B cell (primary cell): Measurements from ENCODE around the gene SS18L1. TPM values are rescaled to one million over a fixed set of nuclear protein-coding genes. Genes with fewer than 3 reads are reported as not detected.

Experiments
- ATAC-seq: fragments of 200-7000 bp; cut with Tn5 transposase; one replicate; pipeline ENCODE4 v1.10.0; 2021; ENCODE audit warnings: low read depth, mild to moderate bottlenecking, moderate number of reproducible peaks, moderate library complexity
- CTCF ChIA-PET: fragments of 350-600 bp; sonication (Branson Sonifier 250); formaldehyde crosslinking; loops from one replicate; lab custom pipeline; 2021; ENCODE audit warnings: antibody characterized with exemption, inconsistent platforms; lab: Charles Lee
- POLR2A ChIA-PET: fragments of 350-600 bp; sonication (Branson Sonifier 250); formaldehyde crosslinking; loops from one replicate; lab custom pipeline; 2021; ENCODE audit warnings: antibody characterized with exemption; lab: Charles Lee
- DNase-seq: peaks from one replicate; pipeline ENCODE4 v3.0.0; 2013
- H2AFZ ChIP-seq: 2 replicates; pipeline ENCODE4 v1.6.1; 2012; ENCODE audit warnings: mild to moderate bottlenecking, low read depth, low read length; ENCODE audit not compliant: insufficient read depth, poor library complexity, severe bottlenecking
- H3K27ac ChIP-seq, 2 donors: 1 replicate in 1 of 2; 2 replicates in 1 of 2; pipeline ENCODE4 v1.5.1; 2012 to 2013; ENCODE audit warnings: low read length in 2 of 2, mild to moderate bottlenecking in 2 of 2, moderate library complexity in 1 of 2
- H3K27me3 ChIP-seq, 4 experiments: fragments of 200-600 bp in 1 of 4; sonication (generic) in 1 of 4; replicated peaks in 1 of 4; 1 replicate in 2 of 4; 2 replicates in 2 of 4; pipeline versions ENCODE4 v1.6.1 to v1.7.0; 2013 to 2016; ENCODE audit warnings: low read length in 3 of 4, mild to moderate bottlenecking in 2 of 4, mixed read lengths in 1 of 4, moderate library complexity in 1 of 4; ENCODE audit not compliant: insufficient read depth in 4 of 4, control insufficient read depth in 3 of 4; ENCODE audit errors: control extremely low read depth in 1 of 4
- H3K36me3 ChIP-seq, 2 experiments: replicated peaks in 1 of 2; 1 replicate in 1 of 2; 2 replicates in 1 of 2; pipeline versions ENCODE4 v1.6.1 to v1.7.1; 2013; ENCODE audit warnings: low read length in 1 of 2; ENCODE audit not compliant: insufficient read depth in 2 of 2, control insufficient read depth in 1 of 2; ENCODE audit errors: control extremely low read depth in 1 of 2, extremely low read depth in 1 of 2
- H3K4me1 ChIP-seq, 2 donors: fragments of 200-600 bp in 1 of 2; sonication (generic) in 1 of 2; 1 replicate in 1 of 2; 2 replicates in 1 of 2; pipeline versions ENCODE4 v1.5.1 to v1.6.1; 2013 to 2017; ENCODE audit warnings: low read length in 2 of 2; ENCODE audit not compliant: control insufficient read depth in 2 of 2, insufficient read depth in 2 of 2
- H3K4me2 ChIP-seq: replicated peaks from 2 replicates; pipeline ENCODE3; 2012; ENCODE audit warnings: mild to moderate bottlenecking, low read depth, low read length; ENCODE audit not compliant: poor library complexity, severe bottlenecking
- H3K4me3 ChIP-seq, 5 experiments: fragments of 200-600 bp in 1 of 5; sonication (generic) in 1 of 5; 1 replicate in 3 of 5; 2 replicates in 2 of 5; pipeline versions ENCODE4 v1.5.1 to v1.7.0; 2011 to 2016; ENCODE audit warnings: low read length in 4 of 5, mild to moderate bottlenecking in 4 of 5, low read depth in 2 of 5, control low read depth in 1 of 5, moderate library complexity in 1 of 5; ENCODE audit not compliant: insufficient read depth in 1 of 5; ENCODE audit errors: control extremely low read depth in 1 of 5, extremely low read depth in 1 of 5
- H3K79me2 ChIP-seq: fragments of 200-600 bp; sonication (generic); one replicate; pipeline ENCODE4 v1.6.0; 2016; ENCODE audit warnings: low read length; ENCODE audit not compliant: control insufficient read depth, insufficient read depth
- H3K9ac ChIP-seq: fragments of 200-600 bp; sonication (generic); 2 replicates; pipeline ENCODE4 v1.6.1; 2017; ENCODE audit warnings: mild to moderate bottlenecking, low read length, moderate library complexity
- H3K9me3 ChIP-seq, 3 donors: one replicate each; pipeline versions ENCODE4 v1.6.1 to v1.7.1; 2013; ENCODE audit warnings: low read length in 2 of 3; ENCODE audit not compliant: control insufficient read depth in 2 of 3, insufficient read depth in 1 of 3; ENCODE audit errors: control extremely low read depth in 1 of 3
- H4K20me1 ChIP-seq: 2 replicates; pipeline ENCODE4 v1.6.0; 2012; ENCODE audit warnings: mild to moderate bottlenecking, low read length; ENCODE audit not compliant: insufficient read depth, control insufficient read depth, poor library complexity, severe bottlenecking
- H3K27ac Mint-ChIP-seq: one replicate; pipeline ENCODE4 v1.8.0; 2021; ENCODE audit warnings: mixed read lengths
- H3K27me3 Mint-ChIP-seq: one replicate; pipeline ENCODE4 v1.8.0; 2021; ENCODE audit warnings: mixed read lengths
- H3K4me1 Mint-ChIP-seq: one replicate; pipeline ENCODE4 v1.8.0; 2021; ENCODE audit warnings: mixed read lengths
- H3K4me3 Mint-ChIP-seq: one replicate; pipeline ENCODE4 v1.8.0; 2021; ENCODE audit warnings: mixed read lengths
- H3K9me3 Mint-ChIP-seq: one replicate; pipeline ENCODE4 v1.8.0; 2022; ENCODE audit warnings: mixed read lengths; ENCODE audit not compliant: insufficient read depth
- CTCF ChIP-seq: fragments of 200-600 bp; IDR thresholded peaks from one replicate; pipeline ENCODE4 v1.8.0; 2022; ENCODE audit warnings: antibody characterized with exemption, mild to moderate bottlenecking
- EZH2 ChIP-seq: IDR thresholded peaks from 2 replicates; pipeline ENCODE4 v1.6.1; 2012; ENCODE audit warnings: borderline replicate concordance, low read depth, mild to moderate bottlenecking, moderate library complexity, low read length; ENCODE audit not compliant: insufficient read depth, poor library complexity, severe bottlenecking
- WGBS: methylation state at CpG from one replicate; pipeline ENCODE4 v1.1.5; 2013; ENCODE audit warnings: missing lambda C conversion rate; ENCODE audit not compliant: insufficient coverage; 5-methylcytosine and 5-hydroxymethylcytosine counted together
- intact Hi-C: fragments of 100-400 bp; cut with micrococcal nuclease; formaldehyde crosslinking; loops from one replicate; pipeline ENCODE4 v1.10.0; 2022
- polyA plus RNA-seq: library from polyadenylated mRNA; depleted of rRNA; stranded (reverse); fragments of >200 nt; gene quantifications from 2 replicates; pipeline ENCODE4 v1.2.3, GENCODE V29; 2012
- total RNA-seq, 2 donors: library from RNA; stranded (reverse); fragments of 120-200 nt in 1 of 2; gene quantifications; 1 replicate in 1 of 2; 2 replicates in 1 of 2; pipeline versions ENCODE4 v1.2.3 to v1.2.4, GENCODE V29; 2013 to 2022

The SS18L1 gene
- total and polyA plus RNA-seq, 2 donors (not counting 1 experiment from before 2014, with no cell fraction given): 15.4 to 20.7 TPM

DNA sequence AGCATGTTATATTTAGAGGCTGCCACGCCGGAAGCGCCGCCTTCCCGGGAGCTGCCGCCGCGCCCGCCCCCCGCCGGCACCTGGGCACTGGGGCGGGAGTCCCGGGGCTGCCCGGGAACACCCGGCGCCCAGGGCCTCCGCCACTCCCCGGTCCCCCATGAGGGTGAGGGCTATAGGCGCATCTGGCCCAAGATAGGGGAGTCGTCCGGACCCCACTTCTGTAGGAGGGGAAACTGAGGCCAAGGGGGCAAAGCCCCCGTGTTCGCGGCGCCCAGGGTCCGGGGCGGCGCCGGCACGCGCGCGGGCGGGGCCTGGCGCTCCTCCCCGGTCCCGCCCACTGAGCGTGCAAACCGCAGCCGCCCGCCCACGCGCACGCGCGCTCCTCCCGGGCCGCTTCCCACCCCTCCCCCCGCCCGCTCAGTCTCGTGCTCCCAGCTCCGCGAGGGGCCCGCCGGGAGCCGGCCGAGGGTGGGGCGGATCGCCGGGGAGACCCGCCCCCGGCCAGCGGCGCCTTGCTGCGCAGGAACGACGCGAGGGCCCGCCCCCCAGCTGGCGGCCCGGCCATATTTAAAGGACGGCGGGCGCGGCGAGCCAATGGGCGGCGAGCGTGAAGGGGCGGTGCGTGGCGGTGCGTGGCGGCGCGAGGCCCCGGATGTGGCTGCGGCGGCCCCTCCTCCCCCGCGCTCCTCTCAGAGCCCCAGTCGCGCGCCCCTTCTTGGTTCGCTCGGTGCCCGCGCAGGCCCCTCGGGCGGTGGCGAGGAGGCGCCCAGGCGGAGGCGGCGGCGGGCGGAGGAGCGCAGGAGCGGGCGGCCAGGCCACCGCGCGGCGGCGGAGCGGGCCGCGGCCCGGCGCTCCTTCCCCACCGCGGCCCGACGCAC is 21.6 kb upstream of the SS18L1 start, which contains the start of gene LSM14B:
Gene LSM14B, plus strand, starts transcription at position 700 of the 878 bp plus-strand sequence. CDS start 192 bp downstream, outside the sequence.
- no peaks in the 10 kb centered on the region for H3K27me3 ChIP-seq
- H2AFZ ChIP-seq: peak within 1 kb of the TSS; percentile 85
- peak within 1 kb of the TSS; percentile 86 for H3K4me2 ChIP-seq
- Mint-ChIP-seq H3K27ac (peak within 1 kb of the TSS; percentile 90), H3K27me3 (peaks cover 2% of the 10 kb centered on the region), H3K4me1 (peaks cover 21% of the 10 kb centered on the region), H3K4me3 (peak within 1 kb of the TSS; percentile 92), H3K9me3 (no peaks in the 10 kb centered on the region)
- ChIA-PET CTCF (interaction anchor here (0.6 to 2.7 kb wide), 7 partner anchors 14 to 111 kb away, joined by 3 to 10 read pairs (median 6); partner anchors contain the start of genes PSMA7, SS18L1 and TAF4), POLR2A (interaction anchor here (1.0 to 3.3 kb wide), 3 partner anchors 15 to 55 kb away, joined by 5 to 21 read pairs (median 6); partner anchors contain the start of genes PSMA7, SS18L1 and TAF4)
- peaks cover 40% of the 10 kb centered on the region for H4K20me1 ChIP-seq
- peak; percentile 86 for ATAC-seq
- peak within 1 kb of the TSS; percentile 65 to 91 for H3K27ac ChIP-seq
- WGBS: under 1% methylated on average over 122 of the region's 124 CpGs
- DNase-seq: peak; percentile 99
- H3K36me3 ChIP-seq: peaks cover 0 to 20% of the 10 kb centered on the region in 2 experiments
- H3K9ac ChIP-seq: peak within 1 kb of the TSS; percentile 72
- intact Hi-C loops: loop anchor here (1.0 to 10.0 kb wide), 8 partner anchors 14 to 855 kb away; partner anchors contain the start of genes ADRM1, MTG2, OSBPL2 and PSMA7
- H3K4me3 ChIP-seq: peak within 1 kb of the TSS; percentile 36 to 78 (median 62)
- peaks cover 42% of the 10 kb centered on the region for H3K79me2 ChIP-seq
- H3K4me1 ChIP-seq: peaks cover 18 to 29% of the 10 kb centered on the region in 2 donors
- peaks cover 0 to 16% (median 0%) of the 10 kb centered on the region in 3 donors for H3K9me3 ChIP-seq
- TF ChIP-seq EZH2 (no peak), CTCF (no peak)
